ENCODE data around the gene FAM174B.

The FAM174B gene

GRCh38 chr15:92596623-92597022 is 59.0 kb downstream of the FAM174B start:
- no peak for DNase-seq

GRCh38 chr15:92595506-92596381 is 59.8 kb downstream of the FAM174B start:
- DNase-seq, result no peak

- DNase-seq, result no peak
Measured at GRCh38 chr15:92591275-92591674, 64.3 kb downstream of the FAM174B start.

- DNase-seq, result no peak
Measured at GRCh38 chr15:92586966-92587365, 68.6 kb downstream of the FAM174B start.

- no peak for DNase-seq
Measured at GRCh38 chr15:92586383-92586942, 69.1 kb downstream of the FAM174B start.

- no peak for DNase-seq
Measured at GRCh38 chr15:92584105-92584504, 71.5 kb downstream of the FAM174B start.

- no peak for DNase-seq
Measured at GRCh38 chr15:92583096-92584034, 72.2 kb downstream of the FAM174B start.

GRCh38 chr15:92582206-92582605 is 73.4 kb downstream of the FAM174B start:
- DNase-seq, result no peak

- no peak for DNase-seq
Measured at GRCh38 chr15:92580933-92581445, 74.6 kb downstream of the FAM174B start.

GRCh38 chr15:92580521-92580920 is 75.1 kb downstream of the FAM174B start:
- DNase-seq, result no peak

- DNase-seq, result no peak
Measured at GRCh38 chr15:92579931-92580470, 75.6 kb downstream of the FAM174B start.

GRCh38 chr15:92579486-92579885 is 76.1 kb downstream of the FAM174B start:
- no peak for DNase-seq

- DNase-seq, result no peak
Measured at GRCh38 chr15:92578096-92578835, 77.3 kb downstream of the FAM174B start.

- DNase-seq, result no peak
Measured at GRCh38 chr15:92576597-92577200, 78.9 kb downstream of the FAM174B start.

GRCh38 chr15:92574566-92574965 is 81.0 kb downstream of the FAM174B start:
- no peak for DNase-seq

- no peak for DNase-seq
Measured at GRCh38 chr15:92574161-92574560, 81.4 kb downstream of the FAM174B start.

- no peak for DNase-seq
Measured at GRCh38 chr15:92571824-92572223, 83.8 kb downstream of the FAM174B start.

GRCh38 chr15:92570391-92570790 is 85.2 kb downstream of the FAM174B start:
- DNase-seq, result no peak

- DNase-seq, result no peak
Measured at GRCh38 chr15:92569778-92570177, 85.8 kb downstream of the FAM174B start.

Data from activated T-cell treated with anti-CD3 and anti-CD28 coated beads, Interleukin-2, amount 50 U/mL, for 1 hour (primary cell).